Urinary bladder (tissue), 4 donors: ENCODE data around the gene CORO2B. TPM values are rescaled to one million over a fixed set of nuclear protein-coding genes. Genes with fewer than 3 reads are reported as not detected.

ENCODE experiments used
- DNase-seq: peaks from one replicate; pipeline ENCODE4 v3.0.0-alpha.2; 2015; ENCODE audit errors: extremely low spot score
- H3K27ac ChIP-seq: one replicate; pipeline ENCODE4 v1.5.1; 2013; ENCODE audit warnings: low read depth, mild to moderate bottlenecking, moderate library complexity
- H3K36me3 ChIP-seq: one replicate; pipeline ENCODE4 v1.6.1; 2013; ENCODE audit warnings: mild to moderate bottlenecking, moderate library complexity; ENCODE audit not compliant: insufficient read depth
- H3K4me1 ChIP-seq: one replicate; pipeline ENCODE4 v1.6.1; 2013; ENCODE audit warnings: mild to moderate bottlenecking, moderate library complexity; ENCODE audit not compliant: insufficient read depth
- H3K4me3 ChIP-seq: one replicate; pipeline ENCODE4 v1.5.1; 2013; ENCODE audit warnings: low read depth, low read length
- WGBS: extraction: QIAGEN DNeasy Blood & Tissue Kit; methylation state at CpG from one replicate; pipeline ENCODE4 v1.1.7; 2013; 5-methylcytosine and 5-hydroxymethylcytosine counted together
- polyA plus RNA-seq: library from polyadenylated mRNA; stranded (reverse); fragments of 200-250 nt; gene quantifications from one replicate; pipeline ENCODE4 v1.2.3, GENCODE V29; 2013
- total RNA-seq: library from RNA; depleted of rRNA; stranded (reverse); fragments of >200 nt; gene quantifications from one replicate; pipeline ENCODE4 v1.2.3, GENCODE V29; 2014
- donor health status: healthy with polysubstance abuse.
- donor health status: healthy.

CORO2B gene
- total and polyA plus RNA-seq, 2 donors: 4.2 to 6.4 TPM

DNA sequence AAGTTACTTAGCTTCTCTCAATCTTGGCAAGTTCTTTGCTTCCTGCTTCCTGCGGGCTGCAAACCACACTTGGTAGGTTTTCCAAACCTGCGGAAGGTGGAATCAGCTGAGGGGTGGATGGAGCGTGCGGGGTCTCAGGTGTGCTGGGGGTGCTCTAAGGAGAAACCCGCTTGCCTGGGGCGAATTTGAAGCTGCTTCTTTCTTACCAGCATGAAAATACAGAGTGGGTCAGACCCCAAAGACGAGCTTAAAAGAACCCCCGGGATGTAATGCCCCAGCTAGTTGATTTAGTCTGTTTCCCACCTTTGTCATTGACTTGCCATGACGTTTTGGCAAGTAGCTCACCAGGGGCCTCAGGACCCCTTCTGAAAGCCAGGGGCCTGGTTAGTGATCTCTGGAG lies 28.8 kb upstream of the CORO2B start:
- WGBS: 70% methylated on average over 9 of the region's 9 CpGs
- DNase-seq: no peak
- H3K4me3 ChIP-seq: no peak overlapping the region
- H3K36me3 ChIP-seq: no peaks in the 10 kb centered on the region
- H3K27ac ChIP-seq: no peak overlapping the region
- no peaks in the 10 kb centered on the region for H3K4me1 ChIP-seq

DNA sequence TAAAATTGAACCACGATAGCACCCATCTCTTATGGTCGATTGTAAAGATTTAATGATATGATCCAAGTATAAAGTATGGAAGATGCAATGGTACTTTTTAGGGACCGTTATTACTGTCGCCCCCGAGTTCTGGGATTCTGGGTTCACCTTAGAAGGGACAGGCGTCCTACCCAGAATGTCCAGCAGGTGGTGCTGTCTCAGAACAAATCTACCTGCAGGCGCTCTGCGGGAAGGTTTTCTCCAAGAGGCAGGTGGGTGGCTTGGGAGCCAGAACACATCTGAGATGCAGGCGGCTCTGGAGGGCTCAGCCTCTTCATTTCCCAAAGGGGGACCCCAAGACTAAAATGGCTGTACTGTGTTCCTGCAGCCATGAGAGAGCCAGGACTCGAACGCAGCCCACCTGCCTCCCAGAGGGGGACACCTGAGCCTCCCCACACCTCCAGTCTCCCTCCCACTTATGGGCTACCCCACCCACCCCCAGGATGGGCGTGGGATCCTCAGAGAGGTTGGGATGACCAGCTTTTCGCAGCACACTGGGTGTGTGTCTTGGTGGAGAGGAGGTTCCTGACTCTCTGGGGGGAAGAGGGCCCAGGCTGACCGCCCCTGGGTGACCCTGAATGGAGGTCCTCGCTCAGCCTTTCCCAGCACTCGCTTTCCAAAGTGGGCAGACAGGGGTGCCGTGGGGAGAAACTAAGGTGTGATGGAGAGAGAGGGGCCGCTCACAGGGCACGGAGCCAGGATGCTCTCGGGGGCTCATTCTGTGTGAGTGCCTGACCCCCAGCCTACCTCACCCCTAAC lies 28.1 kb upstream of the CORO2B start:
- no peaks in the 10 kb centered on the region for H3K4me1 ChIP-seq
- DNase-seq: peak; percentile 14
- 44% methylated on average over 20 of the region's 20 CpGs for WGBS
- no peak overlapping the region for H3K4me3 ChIP-seq
- H3K36me3 ChIP-seq: no peaks in the 10 kb centered on the region
- H3K27ac ChIP-seq: no peak overlapping the region

DNA sequence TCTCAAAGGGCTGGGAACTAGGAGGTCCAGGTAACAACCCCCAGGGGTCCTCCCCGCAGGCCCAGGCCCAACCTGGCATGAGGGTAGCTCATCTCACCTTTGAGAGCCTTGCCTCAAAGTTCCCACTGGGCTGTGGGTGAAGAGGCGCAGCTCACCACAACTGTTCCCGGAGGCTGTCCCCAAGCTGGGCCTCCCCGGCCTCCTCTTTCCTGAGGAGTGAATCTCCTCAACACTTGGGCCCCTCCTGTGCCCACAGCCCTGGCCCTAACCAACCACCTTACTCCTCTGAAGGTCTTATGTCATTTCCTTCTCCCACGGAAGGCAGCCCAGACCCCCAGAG lies 27.5 kb upstream of the CORO2B start:
- H3K36me3 ChIP-seq: no peaks in the 10 kb centered on the region

DNA sequence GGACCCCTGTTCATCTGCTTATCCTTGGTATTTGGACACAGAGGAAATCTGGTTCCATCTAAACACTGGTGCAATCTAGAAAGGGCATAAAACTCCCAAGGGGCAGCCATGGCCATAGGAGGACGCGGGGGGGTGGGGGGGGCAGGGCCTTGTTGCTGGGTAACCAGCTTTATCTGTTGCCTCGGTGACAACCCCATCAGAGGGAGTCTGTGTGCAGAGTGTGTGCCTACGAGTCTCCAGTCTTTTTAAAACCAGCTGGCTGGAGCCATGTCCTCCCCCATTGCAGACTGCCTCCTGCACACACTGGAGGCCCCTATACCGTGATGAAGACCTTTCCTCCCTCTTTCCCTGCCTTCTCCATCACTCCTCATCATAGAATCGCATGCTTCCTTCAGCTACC lies 26.4 kb upstream of the CORO2B start:
- Histone ChIP-seq H3K36me3 (no peaks in the 10 kb centered on the region), H3K27ac (no peak overlapping the region), H3K4me1 (no peaks in the 10 kb centered on the region), H3K4me3 (no peak overlapping the region)
- DNase-seq: no peak
- 67% methylated on average over 6 of the region's 6 CpGs for WGBS

More for the DNA sequence above, 27.5 kb upstream of the CORO2B start:
- Histone ChIP-seq H3K4me3 (no peak overlapping the region), H3K27ac (no peak overlapping the region), H3K4me1 (no peaks in the 10 kb centered on the region)
- WGBS: 90% methylated on average over 5 of the region's 5 CpGs
- no peak for DNase-seq

DNA sequence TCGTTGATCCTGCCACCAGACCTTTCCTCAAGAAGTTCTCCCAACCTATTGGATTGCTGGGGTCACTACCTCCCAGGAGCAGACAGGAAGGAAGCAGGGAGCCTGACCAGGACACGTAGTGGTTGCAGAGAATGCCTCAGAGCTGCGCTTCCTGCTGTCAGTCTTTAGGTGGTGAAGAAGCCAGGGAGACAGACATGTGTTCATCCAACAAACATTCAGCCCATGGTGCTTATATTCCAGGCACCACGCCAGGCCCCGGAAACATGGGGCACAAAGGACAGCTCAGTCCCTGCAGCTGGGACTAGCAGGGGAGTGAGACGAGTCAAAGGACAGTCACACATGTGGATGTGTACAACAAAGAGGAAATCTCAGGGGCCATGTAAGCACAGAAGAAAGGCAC lies 26.0 kb upstream of the CORO2B start:
- DNase-seq: no peak
- no peaks in the 10 kb centered on the region for H3K36me3 ChIP-seq
- H3K4me3 ChIP-seq: no peak overlapping the region
- no peaks in the 10 kb centered on the region for H3K4me1 ChIP-seq
- 59% methylated on average over 6 of the region's 6 CpGs for WGBS
- H3K27ac ChIP-seq: no peak overlapping the region

DNA sequence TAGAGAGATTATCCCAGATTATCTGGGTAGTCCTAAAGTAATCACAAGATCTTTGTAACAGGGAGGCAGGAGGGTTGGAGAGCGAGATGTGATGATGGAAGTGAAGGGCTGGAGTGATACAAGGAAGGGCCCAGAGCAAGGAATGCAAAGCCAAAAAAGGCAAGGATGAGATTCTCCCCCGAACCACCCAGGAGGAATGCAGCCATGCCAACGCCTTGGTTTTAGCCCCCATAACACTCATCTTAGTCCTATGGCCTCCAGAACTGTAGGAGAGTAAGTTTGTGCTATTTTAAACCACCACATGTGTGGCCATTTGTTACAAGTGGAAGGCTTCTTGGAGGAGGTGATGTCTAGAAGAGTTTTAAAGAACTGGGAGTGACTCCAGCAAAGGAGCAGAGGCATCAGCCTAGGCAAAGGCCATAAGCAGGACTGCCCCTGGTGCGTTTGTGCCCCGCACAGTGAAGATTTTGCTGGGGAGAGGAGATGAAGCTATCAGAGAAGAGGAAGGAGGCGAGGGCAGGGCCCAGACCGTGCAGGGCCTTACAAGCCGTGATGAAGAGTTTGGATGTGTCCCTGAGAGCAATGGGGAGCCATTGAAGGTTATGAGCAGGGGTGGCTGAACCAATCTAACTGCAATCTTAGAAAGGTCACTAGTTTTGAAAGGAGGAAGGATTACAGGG lies 25.3 kb upstream of the CORO2B start:
- H3K36me3 ChIP-seq: no peaks in the 10 kb centered on the region
- 79% methylated on average over 8 of the region's 8 CpGs for WGBS
- no peak for DNase-seq
- H3K4me1 ChIP-seq: no peaks in the 10 kb centered on the region
- no peak overlapping the region for H3K4me3 ChIP-seq
- H3K27ac ChIP-seq: no peak overlapping the region

DNA sequence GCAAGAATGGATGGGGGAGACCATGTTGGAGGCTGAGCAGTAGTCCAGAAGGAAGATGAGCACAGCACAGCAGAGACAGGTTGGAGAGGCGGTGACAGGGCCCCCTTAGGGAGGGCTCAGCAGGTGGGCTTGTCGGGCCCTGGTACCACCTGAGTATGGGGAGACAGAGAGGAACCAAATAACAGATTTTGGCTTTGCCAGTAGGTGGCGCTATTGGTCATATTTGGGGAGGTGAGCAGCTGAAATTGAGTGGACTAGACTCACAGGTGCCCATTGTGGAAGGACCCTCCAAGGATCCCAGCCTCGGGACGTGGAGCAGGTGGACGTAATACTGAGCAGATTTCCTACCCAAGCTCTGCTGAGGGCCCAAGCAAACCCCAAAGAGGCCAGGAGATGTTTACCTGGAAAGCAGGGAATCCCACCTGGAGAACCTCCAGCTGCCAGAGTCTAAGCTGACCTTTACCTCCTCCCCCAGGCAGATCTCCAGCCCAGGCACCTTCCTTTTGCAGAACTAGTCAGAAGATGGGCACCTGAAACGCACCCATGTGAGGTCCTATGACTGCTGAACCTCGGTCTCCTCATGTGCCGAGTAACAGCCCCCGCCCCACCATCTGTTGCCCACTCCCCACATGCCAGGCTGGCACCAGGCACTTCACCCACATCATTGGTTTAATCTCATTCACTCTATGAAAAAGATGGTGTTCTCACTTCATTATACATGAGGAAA lies 24.6 kb upstream of the CORO2B start:
- Histone ChIP-seq H3K36me3 (no peaks in the 10 kb centered on the region), H3K27ac (no peak overlapping the region), H3K4me1 (no peaks in the 10 kb centered on the region), H3K4me3 (no peak overlapping the region)
- WGBS: 45% methylated on average over 10 of the region's 10 CpGs
- DNase-seq: peak; percentile 29

DNA sequence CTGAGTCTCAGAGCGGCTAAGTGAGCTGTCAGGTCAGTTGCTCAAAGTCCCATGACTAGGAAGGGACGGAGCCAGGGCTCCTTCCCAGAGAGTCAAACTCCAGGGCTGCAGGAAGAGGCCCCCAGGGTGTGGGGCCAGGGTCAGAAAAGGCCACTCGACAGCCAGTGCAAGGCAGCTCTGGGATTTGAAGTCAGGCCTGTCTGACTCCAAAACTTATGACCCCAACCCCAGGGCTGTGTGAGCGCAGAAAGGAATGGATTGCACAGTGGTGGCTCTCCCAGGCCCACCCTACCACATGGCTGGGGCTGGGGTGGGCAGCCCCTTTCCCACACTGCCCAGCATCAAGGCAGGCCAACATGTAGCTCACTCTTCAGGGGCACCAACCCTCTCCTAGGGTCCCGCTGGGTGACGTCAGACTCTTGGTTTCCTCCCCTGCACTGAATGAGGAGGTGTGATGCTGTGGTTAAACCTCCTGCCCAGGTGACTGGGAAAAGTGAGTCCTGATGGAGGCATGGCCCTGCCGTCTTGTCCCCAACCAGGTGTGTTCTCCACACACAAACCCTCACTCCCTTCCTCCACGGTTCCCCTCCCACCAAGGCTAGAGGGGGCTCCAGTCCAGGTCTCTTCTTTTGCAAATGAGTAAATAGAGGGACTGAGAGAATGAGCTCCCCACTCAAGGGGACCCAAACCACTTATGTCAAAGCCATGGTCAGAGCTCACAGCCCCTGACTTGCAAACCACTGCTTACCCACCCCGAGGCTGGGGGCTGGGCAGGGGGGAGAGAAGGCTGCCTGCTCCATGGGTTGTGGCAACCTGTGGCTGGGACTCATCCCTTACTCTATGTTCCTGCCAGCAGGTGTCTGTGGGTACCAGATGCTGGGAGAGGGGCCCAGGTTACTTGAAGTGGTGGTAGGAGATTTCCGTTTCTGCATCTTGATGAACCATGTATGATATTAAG lies 23.8 kb upstream of the CORO2B start:
- WGBS: 85% methylated on average over 10 of the region's 10 CpGs
- Histone ChIP-seq H3K36me3 (no peaks in the 10 kb centered on the region), H3K27ac (no peak overlapping the region), H3K4me1 (no peaks in the 10 kb centered on the region), H3K4me3 (no peak overlapping the region)
- no peak for DNase-seq

DNA sequence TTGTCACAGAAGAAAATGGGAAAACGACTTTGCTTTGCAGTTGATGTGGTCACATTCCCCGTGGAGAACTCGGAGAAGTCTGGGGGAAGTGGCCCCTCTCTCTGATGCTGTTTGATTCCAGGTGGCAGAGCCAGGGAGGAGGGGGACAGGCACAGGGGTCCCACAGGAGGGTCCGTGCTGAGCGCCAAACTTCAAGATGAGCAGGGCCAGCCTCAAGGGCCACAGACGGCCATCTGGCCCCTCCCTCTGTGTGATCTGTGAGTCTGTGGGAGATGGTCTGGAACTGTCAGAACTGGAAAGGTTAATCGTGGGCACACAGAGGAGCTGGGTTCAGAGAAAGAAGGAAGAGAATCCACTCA lies 23.1 kb upstream of the CORO2B start:
- H3K4me1 ChIP-seq: no peaks in the 10 kb centered on the region
- no peak overlapping the region for H3K4me3 ChIP-seq
- no peak overlapping the region for H3K27ac ChIP-seq
- 86% methylated on average over 7 of the region's 7 CpGs for WGBS
- DNase-seq: no peak
- no peaks in the 10 kb centered on the region for H3K36me3 ChIP-seq

DNA sequence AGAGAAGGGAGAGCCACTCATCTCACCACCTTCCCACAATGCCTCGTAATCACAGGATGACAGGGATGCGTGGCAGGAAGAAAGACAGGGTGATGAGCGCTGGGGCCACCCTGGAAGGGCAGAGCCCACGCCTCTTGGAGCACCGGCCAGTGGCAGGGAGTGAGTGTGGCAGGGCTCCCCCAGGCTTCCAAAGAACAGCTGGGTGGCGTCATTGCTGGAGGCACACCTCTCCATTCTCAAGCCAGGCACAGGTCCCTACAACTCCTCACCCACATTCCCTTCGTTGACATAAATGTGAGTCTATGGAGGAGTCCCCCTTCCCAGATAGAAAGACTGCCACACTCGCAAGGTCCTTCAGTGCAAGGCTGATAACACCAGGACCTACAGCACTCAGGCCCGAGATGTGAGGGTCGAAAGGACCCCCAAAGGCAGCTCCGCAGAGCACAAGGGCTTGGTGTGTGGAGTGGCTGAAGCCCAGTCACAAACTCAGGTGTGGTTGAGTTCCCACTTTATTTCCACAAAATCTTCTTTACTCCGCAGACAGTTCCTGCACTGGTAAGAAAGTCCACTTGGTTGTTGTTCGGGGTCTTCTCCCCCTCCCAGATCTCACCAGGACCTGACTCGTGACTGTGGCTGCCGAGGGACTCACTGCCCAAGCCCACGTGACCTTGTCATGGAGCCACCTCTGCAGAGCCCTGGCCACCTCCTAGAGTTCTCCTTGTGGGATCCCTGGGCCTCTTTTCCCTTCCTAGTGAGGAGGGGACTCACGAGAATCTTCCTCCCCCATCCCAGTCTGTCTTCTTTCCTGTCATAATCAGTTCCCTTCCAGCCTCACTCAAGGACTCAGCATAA lies 22.4 kb upstream of the CORO2B start:
- no peak for DNase-seq
- Histone ChIP-seq H3K4me1 (no peaks in the 10 kb centered on the region), H3K4me3 (no peak overlapping the region), H3K36me3 (no peaks in the 10 kb centered on the region), H3K27ac (no peak overlapping the region)
- 93% methylated on average over 17 of the region's 17 CpGs for WGBS

DNA sequence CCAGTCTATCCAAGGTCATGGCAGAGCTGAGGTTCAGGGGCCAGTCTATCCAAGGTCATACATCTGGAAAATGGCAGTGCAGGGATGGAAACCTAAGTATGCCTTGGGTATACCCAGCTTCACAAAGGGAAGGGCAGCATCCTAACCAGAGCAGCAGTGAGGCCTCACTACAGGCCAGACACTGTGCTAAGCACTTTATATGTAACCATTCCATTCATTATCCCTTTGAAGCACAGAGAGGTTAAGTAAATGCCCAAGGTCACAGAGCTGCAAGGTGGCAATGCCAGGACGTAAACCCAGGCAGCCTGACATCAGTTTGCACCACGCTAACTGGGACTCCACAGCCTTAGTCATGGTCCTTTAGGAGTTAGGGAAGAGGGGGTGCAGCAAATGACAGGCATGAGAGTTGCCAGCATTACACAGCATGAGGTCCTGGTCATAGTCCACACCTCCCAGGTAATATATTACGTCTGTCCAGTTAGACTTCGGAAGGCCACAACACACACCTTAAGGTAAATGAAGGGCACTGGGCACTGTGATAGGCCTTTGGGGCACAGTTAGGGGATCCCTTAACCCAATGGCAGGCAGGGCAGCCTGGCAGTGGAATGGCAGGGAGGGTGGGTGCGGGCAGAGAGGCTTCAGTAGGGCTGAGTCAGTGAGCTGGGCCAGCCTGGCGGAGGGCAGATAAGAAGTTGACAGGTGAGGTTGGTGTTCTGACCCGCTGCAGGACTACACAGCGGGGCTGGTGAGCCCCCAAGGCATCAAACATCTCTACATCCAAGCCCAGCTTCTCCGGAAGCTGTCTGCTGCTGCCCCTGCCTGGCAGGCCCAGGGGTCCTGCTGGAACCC lies 21.1 kb upstream of the CORO2B start:
- Histone ChIP-seq H3K27ac (no peak overlapping the region), H3K36me3 (no peaks in the 10 kb centered on the region), H3K4me1 (no peaks in the 10 kb centered on the region), H3K4me3 (no peak overlapping the region)
- 97% methylated on average over 9 of the region's 9 CpGs for WGBS
- DNase-seq: no peak
